GM18508 (cell line): Measurements from ENCODE around the gene ORMDL2.
"Not testable (repeated sequence)": the region's sequence is repeated elsewhere in the genome, so short reads cannot be mapped to it uniquely, and the experiment has no call there.

ENCODE experiments used
- ATAC-seq: cut with Tn5 transposase; IDR thresholded peaks from one replicate; pipeline ENCODE4 v1.9.1; 2021; ENCODE audit warnings: moderate number of reproducible peaks; ENCODE audit not compliant: insufficient read depth, unreplicated experiment

The ORMDL2 gene

GRCh38 chr12:55827806-55828205 is 10.0 kb downstream of the ORMDL2 start:
- no peak for ATAC-seq

- no peak for ATAC-seq
Observed at GRCh38 chr12:55828357-55828756, 10.5 kb downstream of the ORMDL2 start.

DNA sequence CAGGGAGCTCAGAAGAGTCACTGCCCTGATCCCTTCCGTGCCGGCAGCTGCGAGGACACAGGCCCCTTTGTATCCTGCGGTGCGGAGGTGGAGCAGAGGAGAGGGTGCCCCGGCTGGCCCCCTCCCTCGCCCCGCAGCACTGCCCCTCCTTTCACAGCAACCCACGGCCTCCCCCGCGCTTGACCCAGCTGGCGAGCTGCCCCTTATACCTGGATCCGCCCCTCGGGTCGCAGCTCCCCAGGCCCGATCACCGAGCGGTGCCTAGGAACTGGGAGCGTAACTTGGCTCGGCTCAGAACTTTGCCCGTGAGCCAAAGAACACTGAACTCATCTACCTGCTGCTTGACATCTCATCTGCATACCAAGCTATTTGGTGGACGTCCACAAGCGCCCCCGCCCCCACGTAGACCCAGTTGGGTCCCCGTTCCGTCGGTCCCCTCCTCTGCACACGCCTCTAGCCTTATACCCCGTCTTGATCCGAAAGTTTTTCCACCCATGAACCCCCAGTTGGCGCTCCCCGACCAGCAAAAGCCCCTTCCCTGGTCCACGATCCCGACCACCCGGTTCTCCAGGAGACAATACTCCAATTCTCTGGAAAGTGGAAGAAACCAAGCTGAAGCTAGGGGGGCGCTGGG is 12.2 kb downstream of the ORMDL2 start:
- peak; percentile 3 for ATAC-seq

- ATAC-seq = no peak
Observed at GRCh38 chr12:55830601-55831446, 13.0 kb downstream of the ORMDL2 start.

DNA sequence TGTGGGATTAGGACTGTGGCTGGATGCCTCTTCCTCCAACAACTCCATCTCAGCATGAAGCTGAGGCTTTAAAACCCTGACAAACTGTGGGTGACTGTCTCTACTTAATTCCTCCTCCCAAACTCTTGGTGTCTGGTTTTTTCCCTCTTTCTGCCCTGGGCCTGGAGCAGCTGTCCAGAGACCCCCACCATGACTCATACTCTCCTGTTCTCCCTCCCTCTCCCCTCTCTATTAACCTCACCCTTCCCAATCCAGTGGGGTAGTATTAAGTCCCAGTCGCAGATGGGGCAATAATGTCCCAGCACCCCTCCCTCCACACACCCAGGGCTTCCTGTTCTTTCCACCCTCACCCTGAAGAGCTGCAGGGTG is 13.6 kb downstream of the ORMDL2 start:
- ATAC-seq = no peak

DNA sequence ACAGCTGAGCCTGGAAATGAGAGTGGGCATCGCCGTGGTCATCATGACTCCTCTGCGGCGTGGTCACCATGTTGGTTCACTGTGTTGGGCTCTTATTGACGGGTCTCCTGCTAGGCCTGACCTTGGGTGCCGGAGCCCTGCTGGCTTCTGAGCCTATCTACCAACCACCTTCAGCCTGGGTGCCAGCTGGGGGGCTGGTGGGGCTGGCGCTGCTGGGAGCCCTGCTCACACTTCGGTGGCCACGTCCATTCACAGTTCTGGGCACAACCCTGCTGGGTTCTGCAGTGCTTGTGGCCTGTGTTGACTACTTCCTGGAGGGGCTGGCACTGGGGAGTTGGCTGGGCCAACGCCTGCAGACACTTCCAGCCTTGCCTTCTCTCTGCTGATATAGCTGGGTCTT is 15.2 kb downstream of the ORMDL2 start:
- no peak for ATAC-seq

DNA sequence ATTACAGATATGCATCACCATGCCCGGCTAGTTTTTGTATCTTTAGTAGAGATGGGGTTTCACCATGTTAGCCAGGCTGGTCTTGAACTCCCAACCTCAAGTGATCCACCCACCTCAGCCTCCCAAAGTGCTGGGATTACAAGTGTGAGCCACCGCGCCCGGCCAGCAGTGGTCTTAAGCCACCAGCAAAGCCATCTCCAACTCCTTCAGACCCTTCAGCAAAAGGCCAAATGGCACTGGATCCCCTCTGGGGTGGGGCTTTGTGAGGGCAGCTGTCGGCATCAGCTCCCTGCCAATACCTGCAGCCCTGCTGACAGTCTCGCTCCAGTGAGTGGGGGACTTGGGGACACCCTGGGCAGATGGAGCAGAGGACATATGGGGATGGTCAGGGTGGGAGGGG is 16.6 kb downstream of the ORMDL2 start:
- not testable (repeated sequence) for ATAC-seq

- no peak for ATAC-seq
Observed at GRCh38 chr12:55838361-55838760, 20.5 kb downstream of the ORMDL2 start.

DNA sequence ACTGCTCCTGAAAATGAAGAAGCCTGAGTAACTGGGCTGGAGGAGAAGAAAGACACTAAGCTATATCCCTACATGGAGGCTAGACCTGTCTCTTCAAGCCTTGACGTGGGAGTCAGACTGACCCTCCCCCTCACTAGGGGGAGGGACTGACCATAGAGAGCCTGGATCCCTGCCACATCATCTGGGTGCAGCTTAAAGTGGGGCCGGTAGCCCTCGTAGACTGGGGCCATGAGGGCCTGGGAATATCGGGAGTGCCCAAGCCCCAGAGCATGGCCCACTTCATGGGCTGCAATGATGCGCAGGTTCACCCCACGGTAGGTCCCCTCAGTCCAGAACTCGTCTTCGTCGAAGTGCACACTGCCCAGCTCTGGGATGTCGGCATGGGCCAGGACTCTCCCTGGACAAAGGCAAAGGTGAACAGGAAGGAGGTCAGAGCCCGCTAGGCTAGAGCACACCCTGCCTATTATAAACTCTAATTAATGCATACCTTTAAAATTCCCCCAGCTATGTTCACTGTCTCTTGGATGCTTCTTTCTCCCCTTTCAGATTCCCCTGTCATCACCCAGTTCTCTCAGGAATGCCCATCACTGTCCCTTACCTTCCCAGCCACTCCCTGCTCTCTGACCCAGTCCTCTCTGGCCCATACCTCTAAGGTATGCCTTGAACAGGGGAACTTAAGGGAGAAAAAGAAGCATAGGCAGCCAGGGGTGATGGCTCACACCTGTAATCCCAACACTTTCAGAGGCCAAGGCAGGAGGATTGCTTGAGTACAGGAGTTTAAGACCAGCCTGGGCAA is 21.7 kb downstream of the ORMDL2 start:
- no peak for ATAC-seq

- no peak for ATAC-seq
Observed at GRCh38 chr12:55840581-55841351, 22.9 kb downstream of the ORMDL2 start.

DNA sequence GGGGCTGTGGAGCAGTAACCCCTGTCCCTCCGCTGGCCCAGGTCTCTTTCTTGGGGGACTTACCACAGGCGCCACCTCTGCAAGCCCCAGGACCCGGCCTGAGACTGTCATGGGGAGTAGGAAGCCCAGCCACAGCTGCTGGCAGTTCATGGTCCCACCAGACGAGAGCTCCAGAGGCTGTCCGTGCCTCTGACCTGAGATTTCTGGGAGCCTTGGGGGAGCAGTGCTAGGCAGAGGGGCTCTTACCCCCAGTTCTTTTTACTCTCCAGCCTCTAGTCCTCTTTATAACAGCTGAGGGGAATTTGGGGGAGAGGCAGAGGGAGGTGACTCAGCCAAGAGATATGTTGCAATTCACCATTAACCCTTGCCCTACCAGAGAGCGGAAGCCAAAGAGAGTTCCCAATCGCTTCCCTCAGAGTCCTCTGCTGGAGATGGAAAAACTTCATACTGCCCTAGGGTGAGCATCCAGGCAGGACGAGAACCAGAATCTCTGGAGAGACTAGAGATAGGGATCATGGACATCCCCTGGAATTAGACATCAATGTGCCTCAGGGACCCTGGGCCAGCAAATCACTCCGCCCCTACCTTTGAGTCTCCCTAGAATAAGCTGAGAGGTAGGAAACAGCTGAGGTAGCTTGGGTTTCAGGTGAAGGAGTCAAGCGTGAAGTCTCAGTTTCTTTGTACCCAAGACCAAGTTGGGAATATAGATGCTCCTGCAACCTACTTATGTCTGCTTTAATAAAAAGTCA is 25.0 kb downstream of the ORMDL2 start, which contains the start of gene MMP19:
Gene MMP19 (minus strand): TSS at position 256 of the 749 bp plus-strand sequence. CDS start 106 bp downstream, at position 150.
- ATAC-seq = no peak

GRCh38 chr12:55843431-55843830 is 25.6 kb downstream of the ORMDL2 start:
- ATAC-seq = no peak

GRCh38 chr12:55844961-55845360 is 27.1 kb downstream of the ORMDL2 start:
- no peak for ATAC-seq

GRCh38 chr12:55845361-55845760 is 27.5 kb downstream of the ORMDL2 start:
- ATAC-seq = no peak

DNA sequence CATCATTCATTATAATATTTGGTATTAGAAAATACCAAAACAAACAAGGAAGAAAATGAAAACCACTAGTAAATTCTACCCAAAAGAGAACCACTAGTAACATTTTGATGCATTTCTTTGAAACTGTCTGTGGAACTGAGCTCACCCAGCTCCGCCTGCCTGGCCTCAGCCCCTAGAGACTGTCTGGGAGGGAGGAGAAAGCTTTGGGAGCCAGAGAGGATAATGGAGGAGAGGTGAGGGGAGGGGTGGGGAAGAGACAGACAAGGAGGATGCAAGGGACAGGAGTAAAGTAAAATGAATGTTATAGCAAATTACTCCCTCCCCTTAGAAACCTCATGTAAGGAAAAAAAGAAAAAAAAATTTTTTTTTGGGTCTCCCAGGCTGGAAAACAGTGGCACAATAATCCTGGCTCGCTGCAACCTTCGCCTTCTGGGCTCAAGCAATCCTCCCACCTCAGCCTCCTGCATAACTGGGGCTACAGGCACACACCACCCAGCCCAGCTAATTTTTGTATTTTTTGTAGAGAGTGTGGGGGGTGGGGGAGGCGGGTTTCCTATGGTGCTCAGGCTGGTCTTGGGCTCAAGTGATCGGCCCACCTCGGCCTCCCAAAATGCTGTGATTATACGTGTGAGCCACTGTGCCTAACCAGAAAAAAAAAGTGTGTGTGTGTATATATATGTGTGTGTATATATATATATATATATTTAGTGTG is 28.1 kb downstream of the ORMDL2 start:
- no peak for ATAC-seq

DNA sequence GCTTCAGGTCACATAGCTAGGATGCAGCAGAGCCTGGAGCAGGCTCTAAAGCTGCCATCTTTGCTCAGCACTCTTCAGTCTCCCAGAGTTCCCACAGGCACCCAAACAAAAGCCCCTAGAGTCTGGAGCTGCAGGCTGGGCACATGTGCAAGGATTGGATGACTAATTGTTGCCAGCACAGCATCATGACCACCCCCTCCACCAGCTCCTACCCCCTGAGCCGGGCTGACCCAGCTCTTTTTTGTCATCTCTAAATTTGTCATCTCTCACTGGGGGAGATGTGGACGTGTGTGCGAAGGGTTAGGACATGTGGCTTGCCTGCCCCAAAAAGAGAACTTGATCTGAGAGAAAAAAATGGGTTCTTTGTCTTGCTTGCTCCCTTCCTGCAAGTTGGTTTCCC is 29.2 kb downstream of the ORMDL2 start:
- ATAC-seq = no peak

DNA sequence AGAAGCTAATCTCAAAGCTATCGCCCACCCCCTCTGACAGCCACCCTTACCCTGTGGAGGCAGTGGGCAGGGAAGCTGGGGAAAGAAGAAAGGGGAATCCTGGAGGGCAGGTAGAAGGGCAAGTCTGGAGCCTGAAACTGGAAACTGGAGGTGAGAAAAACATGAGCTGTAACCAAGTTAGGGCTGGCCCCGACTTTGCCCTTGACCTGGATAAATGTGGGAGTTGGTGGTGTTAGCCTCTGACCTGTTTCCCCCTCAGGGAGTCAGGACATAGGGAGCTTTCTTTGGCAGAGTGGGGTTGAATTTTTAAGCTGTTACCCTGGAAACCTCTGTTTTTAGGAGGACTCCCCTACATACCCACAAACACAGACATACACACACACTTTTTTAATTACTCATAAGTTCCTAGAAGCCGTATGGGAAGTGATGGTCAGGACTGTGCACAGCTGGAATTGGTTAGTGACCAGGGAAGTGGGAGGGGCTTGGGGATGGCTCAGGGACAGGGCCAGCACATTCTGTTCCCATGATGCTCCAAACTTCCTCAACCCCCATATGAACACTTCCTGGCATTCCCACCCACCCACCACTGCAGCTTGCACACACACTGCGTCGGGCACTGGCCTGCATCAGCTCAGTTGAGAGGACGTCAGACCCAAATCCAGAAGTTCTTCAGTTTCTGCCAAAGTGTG is 29.9 kb downstream of the ORMDL2 start:
- ATAC-seq = no peak

DNA sequence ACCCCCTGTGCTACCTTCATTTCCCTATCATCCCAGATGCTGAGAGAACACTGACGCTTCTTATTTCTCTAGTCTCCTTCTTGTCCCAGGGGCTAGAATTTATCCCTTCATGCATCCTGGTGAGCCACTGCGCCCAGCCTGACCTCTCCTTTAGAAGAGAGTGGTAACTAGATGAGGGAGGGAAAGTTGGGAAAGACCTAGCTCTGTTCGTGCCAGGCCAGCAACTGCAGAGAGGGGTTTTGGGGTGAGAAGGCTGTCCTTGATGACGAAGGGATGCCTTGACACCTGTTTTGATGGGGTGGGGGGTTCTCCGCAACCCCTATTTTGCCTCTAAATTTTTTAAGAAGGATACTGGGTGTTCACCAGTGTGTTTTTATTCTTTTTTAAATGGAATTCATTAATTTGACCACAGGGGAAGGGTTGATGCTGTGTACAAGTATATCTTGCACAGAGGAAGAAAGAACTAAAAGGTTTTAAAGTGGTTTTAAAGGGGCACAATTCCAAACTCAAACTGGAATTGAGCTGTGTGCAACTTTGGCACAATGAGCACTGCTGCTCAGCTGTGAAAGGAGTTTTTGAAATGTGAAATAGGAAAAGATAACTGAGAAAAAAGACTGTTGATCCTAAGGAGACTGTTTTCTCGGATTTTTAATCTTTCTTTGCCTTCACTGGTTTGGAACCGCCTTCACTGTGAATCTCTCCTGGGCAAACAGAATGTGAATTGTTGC is 31.9 kb downstream of the ORMDL2 start:
- ATAC-seq = no peak
